Activated CD4-positive, alpha-beta T cell treated with anti-CD3 and anti-CD28 coated beads for 4 hours (primary cell): ENCODE data around the gene APBA2.
"Not testable (repeated sequence)": the region's sequence is repeated elsewhere in the genome, so short reads cannot be mapped to it uniquely, and the experiment has no call there.

ENCODE experiments used
- DNase-seq, 2 donors: peaks; one replicate each; pipeline ENCODE4 v3.0.0-alpha.2; 2020

The APBA2 gene

DNA sequence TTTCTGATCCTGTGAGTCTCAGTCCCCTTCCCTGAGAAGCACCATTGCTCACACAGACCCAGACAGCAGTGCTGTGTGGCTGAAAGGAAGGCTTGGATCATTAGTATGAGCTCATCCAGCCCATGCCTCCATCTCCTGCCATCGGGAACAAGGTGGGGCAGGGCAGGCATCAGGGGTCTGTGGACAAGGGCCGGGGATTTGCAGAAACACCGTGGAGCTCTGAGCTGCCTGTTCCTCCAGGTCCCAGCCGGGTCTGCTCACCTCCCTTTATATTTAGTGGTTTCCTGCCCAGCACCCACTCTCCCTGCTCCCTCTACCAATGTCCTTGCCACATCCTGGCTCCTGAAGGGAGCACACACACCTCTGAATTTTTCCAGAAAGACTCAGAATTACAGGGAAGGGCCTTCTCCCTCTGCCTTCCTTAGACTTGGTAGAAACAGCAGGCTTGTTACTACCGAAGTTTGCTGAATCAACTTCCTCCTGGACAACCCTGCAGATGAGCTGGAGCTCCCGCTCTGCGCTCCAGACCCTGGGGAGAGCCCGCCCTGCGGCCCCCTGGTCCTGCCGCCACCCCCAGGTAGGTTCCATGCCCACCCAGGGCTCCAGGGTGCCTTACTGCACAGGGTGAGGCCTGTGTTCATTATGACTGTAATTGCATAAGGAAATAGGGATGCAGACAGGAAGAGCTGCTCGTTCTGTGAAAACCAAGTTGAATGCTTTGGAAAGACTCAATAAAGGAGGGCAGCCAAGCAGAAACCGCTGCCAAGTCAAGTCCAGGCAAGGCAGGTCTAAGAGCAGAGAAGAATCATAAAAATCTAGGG is 255.7 kb downstream of the APBA2 start:
- DNase-seq, result no peak

DNA sequence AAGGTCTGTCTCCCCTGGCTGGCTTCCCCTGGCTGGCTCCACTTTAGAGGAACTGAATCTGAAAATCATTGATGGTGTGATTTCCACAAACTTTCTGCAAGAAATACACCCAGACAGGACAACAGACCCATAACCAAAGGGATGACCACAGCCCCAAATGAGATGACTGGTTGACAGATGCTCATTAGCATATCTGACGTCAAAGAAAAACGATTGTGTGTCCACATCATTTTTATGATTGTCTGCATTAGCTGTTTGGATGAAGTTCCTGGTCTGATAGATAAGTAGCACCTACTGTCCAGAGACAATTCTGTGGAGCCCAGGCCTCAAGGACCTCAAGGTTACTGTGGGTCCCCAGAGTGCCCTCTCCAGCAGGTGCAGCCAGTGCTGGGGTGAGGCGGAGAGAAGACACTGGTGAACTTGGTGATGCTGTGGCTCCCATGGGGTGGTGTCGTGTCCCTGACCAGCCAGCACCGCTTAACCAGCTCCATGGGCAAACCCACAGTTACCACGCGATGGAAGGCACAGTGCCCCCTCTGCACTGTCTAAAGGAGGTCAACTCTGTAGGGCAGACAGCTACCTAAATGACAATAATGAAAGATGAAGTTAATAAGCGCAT is 256.5 kb downstream of the APBA2 start:
- DNase-seq, result no peak

DNA sequence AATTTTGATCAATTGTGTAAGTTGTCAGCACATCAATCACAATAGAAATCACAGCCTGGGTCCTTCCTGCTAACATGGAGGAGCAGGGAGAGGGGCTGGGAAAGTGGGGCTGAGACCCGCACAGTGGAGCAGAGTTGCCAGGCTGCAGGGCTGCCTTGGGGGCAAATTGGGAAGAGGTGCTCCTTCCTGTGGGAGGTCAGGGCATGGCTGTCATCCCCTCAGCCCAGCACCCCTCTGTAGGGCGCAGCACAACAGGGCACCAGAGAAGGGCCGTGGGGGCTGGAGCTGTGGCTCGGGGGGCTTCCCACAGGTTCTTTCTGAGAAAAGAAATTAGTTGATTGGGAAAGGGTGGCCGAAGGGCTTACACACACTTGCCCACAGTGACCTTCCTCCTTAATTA is 257.5 kb downstream of the APBA2 start:
- no peak for DNase-seq

DNA sequence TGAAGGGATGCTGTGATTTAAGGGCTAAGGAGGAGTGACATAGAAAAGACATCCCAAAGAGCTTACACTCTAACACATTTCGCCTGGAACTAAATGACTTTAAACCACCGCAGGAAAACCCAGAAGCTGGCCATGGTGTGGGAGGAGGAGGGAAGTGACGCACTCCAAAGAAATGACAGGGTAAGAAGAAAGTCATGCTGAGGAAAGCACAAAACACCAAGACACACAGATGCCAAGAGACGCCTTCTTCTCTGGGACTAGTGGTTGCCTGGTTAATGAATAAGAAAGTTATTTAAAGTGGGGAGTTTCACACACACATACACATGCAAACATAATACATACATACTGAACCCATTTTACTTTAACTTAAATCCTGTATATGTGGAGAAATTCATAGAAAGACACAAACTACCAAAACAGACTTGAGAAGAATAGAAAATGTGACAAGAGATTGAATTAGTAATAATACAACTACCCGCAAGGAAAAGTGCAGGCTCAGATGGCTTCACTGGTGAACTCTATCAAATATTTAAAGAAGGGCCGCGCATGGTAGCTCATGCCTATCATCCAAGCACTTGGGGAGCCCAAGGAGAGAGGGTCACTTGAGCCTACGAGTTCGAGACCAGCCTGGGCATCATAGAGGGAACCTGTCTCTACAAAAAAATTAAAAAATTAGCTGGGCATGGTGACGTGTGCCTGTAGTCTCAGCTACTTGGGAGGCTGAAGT is 258.3 kb downstream of the APBA2 start:
- DNase-seq, result no peak

DNA sequence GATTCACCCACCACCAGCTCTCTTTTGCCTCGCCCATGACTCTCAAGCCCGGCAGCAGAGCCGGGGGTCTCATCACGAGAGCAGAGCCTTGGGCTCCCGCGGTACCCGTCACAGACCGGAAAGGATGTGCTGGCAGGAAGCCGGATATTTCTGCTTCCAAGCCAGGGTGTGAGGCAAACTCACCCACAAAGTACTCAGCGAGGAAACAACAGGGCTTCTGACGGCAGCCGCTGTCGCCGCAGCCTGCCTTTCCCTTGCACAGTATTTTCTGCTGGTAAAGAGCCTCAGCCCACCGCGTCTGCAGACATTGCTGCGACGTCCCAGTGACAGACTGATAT is 263.9 kb downstream of the APBA2 start:
- no peak for DNase-seq

DNA sequence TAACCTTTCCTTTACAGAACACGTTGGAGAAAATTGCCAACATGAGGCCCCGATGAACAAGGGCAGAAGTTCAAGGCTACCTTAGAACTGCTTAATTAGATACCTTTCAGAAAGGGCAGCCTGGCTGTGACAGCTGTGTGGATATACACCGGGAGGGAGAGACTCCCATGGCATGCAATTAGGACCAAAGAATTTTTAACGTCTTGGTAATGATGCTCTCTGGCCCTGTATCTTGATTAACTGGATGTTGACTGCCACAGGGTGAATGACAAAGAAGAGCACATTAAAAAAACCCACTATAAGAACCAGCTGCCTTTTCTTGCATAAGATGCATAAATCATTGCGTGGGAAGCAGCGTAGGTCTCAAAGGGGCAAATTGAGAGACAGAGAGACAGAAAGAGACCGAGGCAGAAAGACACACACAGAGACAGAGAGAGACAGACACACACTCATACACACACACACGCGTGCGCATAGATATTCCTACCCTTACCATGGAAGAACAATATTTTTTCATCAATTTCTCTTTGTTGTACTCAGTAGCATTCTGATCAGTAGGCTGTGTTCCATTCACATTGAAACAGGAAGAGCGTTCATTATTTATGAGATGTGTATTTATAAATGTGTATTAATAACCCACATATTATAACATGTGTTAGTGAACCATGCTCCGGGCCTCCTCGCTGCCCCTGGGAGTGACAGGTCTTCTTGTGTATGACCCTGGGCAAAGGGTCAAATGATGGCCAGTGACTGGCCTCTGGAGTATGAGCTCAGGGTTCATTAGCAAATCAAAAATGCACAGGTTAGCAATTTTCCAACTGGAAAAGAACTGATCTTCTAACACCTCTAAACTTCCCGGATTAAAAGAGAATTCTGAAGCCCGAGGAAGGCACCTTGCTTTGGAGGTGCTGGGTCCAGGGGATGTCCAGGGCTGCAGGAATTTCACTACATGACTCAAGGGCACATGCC is 265.0 kb downstream of the APBA2 start:
- DNase-seq, result no peak

DNA sequence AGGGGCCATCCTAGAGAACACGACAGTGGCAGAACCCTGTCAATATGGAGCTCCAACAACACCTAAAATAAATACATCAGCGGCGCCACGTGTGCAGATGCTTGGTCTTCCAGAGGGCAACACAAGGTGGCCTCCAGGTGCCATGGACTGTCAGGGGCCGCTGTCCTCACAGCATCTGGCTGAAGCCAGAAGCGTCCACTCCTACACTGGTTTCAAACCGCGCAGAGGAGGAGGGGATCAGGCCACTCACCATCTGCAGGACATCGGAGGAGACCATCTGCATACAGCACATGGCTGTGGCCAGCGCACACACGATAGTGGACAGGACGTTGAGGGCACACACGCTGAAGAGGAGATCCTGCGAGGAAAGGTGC is 265.7 kb downstream of the APBA2 start:
- no peak for DNase-seq

DNA sequence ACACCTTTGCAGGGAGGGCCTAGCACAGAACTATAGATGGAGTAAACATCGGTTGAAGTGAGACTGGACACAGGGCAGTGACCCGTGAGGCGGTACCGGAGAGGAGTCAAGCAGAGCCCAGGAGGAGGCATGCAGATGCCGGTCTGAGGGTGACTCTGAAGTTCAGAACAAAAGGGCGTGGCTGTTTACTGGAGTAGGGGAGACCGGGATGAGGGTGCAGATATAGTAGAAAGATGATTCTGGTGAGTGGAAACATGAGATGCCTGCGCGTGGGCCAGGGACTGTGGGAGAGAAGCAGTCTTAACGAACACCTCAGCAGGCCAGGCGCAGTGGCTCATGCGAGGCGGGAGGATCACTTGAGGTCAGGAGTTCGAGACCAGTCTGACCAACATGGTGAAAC is 270.7 kb downstream of the APBA2 start:
- no peak for DNase-seq

DNA sequence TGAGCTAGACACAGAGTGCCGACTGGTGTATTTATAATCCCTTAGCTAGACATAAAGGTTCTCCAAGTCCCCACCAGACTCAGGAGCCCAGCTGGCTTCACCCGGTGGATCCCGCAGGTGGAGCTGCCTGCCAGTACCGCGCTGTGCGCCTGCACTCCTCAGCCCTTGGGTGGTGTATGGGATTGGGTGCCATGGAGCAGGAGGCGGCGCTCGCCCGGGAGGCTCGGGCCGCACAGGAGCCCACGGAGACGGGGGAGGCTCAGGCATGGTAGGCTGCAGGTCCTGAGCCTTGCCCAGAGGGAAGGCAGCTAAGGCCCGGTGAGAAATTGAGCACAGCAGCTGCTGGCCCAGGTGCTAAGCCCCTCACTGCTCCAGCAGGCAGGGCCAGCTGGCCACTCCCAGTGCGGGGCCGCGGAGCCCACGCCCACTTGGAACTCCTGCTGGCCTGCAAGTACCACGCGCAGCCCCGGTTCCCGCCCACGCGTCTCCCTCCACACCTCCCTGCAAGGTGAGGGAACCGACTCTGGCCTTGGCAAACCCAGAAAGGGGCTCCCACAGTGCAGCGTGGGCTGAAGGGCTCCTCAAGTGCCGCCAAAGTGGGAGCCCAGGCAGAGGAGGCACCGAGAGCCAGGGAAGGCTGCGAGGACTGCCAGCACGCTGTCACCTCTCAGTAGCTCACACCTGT is 274.1 kb downstream of the APBA2 start:
- DNase-seq, result no peak

DNA sequence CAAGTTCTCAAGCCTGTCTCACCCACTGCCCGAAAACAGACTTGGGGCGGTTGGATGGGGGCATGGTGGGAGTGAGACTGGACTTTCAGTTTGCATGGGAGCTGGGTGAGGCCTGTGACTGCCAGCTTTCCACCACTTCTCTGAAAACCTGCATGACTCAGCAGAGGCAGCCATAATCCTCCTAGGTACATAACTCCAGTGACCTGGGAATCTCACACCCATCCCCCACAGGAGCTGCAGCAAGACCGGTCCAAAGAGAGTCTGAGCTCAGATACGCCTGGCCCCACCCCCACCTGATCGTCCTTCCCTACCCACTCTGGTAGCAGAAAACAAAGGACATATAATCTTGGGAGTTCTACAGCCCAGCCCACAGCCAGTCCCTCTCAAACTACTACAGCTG is 276.6 kb downstream of the APBA2 start:
- no peak for DNase-seq

DNA sequence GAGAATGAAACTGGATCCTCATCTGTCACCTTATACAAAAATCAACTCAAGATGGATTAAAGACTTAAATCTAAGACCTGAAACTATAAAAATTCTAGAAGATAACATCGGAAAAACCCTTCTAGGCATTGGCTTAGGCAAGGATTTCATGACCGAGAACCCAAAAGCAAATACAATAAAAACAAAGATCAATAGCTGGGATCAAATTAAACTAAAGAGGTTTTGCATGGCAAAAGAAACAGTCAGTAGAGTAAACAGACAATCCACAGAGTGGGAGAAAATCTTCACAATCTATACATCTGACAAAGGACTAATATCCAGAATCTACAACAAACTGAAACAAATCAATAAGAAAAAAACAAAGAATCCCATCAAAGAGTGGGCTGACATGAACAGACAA is 281.3 kb downstream of the APBA2 start:
- not testable (repeated sequence) for DNase-seq
